HG02885 (cell line): ENCODE measurements around the gene CDK6.
A peak's percentile ranks its signal among the peaks of the same experiment; 100 is the strongest.
"Not testable (repeated sequence)": the region's sequence is repeated elsewhere in the genome, so short reads cannot be mapped to it uniquely, and the experiment has no call there.

ENCODE experiments used
- ATAC-seq: cut with Tn5 transposase; IDR thresholded peaks from one replicate; pipeline ENCODE4 v1.9.1; 2021; ENCODE audit warnings: mild to moderate bottlenecking; ENCODE audit not compliant: unreplicated experiment, poor library complexity

Gene CDK6

GRCh38 chr7:92609921-92610518, 226.4 kb downstream of the CDK6 start:
- ATAC-seq, result no peak

- ATAC-seq, result no peak
Observed at GRCh38 chr7:92608380-92609322, 227.7 kb downstream of the CDK6 start.

DNA sequence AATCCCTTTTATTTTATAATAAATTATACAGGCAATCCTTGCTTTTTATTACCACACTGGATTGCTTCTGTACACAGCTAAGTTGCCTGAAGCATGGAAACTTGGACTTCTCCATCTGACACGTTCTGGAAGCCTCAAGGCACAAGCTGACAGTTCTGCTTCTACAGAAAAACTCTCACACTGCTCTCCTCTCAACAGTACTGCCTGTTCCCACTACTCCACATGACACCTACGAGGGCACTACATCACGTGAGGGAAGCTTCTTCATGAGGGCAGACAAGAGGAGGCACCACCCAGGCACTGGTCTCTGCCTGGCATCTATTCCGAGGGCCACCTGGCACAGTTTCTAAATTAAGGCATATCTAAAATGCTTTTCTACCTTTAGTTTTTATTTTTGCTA, 229.4 kb downstream of the CDK6 start:
- ATAC-seq, result no peak

DNA sequence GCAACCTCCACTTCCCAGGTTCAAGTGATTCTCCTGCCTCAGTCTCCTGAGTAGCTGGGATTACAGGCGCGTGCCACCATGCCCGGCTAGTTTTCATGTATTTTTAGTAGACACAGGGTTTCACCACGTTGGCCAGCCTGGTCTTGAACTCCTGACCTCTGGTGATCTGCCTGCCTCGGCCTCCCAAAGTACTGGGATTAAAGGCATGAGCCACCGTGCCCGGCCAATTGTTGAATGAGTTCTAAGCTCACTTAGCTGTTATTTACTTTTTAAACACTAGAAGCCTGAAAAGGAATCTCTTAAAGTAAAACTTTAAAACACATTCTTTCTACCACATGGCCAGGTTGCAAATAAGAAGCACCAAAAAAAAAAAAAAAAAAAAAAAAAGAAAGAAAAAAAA, 231.9 kb downstream of the CDK6 start:
- not testable (repeated sequence) for ATAC-seq

DNA sequence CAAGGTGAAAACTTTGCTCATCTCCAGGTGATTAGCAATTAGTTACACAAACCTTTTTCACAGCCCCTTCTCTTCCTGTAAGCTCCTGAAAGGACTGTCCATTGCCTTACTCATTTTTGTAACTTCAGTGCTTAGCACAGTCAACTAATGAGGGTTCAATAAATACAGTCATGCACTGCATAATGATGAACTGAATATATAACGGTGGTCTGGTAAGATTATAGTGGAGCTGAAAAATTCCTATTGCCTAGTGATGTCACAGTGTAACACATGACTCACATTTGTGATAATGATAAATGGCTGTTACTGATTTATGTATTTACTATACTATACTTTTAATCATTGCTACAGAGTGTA, 233.3 kb downstream of the CDK6 start:
- ATAC-seq, result no peak

DNA sequence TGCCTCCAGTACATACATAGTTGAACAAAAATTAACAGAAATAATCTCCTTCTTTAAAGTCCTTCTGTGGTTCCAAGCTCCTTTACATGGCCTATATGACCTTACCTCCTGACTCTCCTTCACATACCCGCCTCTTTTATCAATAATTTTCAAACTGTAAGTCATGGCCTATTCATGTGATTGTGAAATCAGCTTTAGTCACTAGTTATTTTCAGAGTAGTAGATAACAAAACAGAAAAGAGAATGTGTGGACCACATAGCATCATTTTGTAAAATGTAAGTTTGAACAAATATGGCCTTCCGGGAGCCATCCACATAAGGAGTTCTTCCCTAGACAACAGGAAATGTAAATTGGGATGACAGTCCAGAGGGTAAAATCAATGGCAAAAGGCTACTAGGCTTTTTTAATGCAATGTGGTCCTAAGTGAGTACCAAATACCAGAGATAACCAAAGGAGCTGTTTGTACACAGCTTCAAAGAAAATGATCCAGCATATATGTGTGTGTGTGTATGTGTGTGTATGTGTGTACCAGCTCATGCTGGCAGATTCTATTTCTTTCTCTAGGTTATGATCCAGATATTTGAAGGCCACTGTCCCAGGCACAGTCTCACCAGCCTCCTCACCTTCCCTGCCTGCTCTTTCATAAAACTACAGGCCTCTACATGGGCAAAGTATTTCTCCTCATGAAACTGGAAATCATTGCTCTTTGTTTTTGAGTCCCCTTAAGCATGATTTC, 233.9 kb downstream of the CDK6 start:
- ATAC-seq, result no peak

GRCh38 chr7:92598310-92598981, 237.9 kb downstream of the CDK6 start:
- ATAC-seq, result peak; percentile 77

GRCh38 chr7:92595281-92595680, 241.1 kb downstream of the CDK6 start:
- ATAC-seq, result no peak

DNA sequence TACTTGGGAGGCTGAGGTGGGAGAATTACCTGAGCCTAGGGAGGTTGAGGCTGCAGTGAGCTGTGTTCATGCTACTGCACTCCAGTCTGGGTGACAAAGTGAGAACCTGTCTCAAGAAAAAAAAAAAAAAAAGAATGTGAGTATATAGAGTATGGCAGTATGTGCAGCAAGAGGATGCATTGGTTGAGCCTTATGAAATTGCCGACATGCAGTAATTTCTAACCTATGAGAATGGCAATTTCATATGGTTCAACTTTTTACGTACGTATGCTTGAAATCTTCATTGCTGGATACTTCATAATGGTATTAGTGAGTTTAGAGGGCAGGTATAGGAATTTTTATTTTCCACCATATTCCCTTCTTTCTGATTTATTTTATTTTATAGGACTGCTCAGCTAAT, 241.6 kb downstream of the CDK6 start:
- no peak for ATAC-seq

GRCh38 chr7:92590711-92591310, 245.6 kb downstream of the CDK6 start:
- ATAC-seq, result no peak

DNA sequence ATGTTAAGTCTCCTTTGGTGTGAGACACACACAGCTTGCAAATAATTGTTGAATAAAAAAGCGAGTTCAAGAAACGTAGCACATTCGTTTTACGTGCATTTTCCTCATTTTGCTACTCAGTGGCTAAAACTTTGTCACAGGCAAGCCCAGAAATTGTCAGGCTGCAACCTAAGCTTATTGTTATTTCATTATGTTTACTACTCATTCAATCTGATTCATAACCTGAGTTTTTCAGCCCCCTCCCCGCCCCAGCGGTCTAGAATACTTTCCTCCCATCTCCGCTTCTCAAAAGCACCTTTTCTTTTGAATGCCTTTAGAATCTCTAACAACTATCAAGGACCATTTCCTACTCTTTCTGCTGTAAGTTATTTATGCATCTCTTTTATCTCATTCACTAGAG, 247.3 kb downstream of the CDK6 start:
- no peak for ATAC-seq

DNA sequence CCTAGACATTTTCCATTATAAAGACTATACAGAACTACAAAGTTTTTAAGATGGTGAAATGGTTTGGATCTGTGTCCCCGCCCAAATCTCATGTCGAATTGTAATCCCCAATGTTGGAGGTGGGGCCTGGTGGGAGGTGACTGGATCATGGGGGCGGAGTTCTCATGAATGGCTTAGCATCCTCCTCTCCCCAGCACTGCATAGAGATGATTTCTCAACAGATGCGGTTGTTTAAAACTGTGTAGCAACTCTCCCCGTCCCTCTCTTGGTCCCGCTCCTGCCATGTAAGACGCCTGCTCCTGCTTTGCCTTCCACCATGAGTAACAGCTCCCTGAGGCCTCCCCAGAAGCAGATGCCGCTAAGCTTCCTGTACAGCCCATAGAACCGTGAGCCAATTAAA, 247.8 kb downstream of the CDK6 start:
- ATAC-seq, result no peak

GRCh38 chr7:92586841-92587240, 249.5 kb downstream of the CDK6 start:
- ATAC-seq, result no peak

- no peak for ATAC-seq
Observed at GRCh38 chr7:92586403-92586802, 250.0 kb downstream of the CDK6 start.

- ATAC-seq, result no peak
Observed at GRCh38 chr7:92584953-92585352, 251.4 kb downstream of the CDK6 start.

DNA sequence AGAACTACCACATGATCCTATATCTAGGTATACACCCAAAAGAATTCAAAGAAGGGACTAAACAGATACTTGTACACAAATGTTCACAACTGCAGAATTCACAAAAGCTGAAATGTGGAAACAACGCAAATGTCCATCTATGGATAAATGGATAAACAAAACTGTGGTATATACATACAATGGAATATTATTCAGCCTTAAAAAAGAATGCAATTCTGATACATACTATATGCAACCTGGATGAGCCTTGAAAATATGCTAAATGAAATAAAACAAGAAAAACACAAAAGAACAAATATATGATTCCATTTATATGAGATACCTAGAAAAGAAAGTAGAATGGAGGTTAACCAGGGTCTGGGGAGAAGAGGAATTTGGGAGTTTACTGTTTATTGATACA, 253.4 kb downstream of the CDK6 start:
- no peak for ATAC-seq

GRCh38 chr7:92576296-92576695, 260.1 kb downstream of the CDK6 start:
- no peak for ATAC-seq

GRCh38 chr7:92569137-92569536, 267.2 kb downstream of the CDK6 start:
- no peak for ATAC-seq

DNA sequence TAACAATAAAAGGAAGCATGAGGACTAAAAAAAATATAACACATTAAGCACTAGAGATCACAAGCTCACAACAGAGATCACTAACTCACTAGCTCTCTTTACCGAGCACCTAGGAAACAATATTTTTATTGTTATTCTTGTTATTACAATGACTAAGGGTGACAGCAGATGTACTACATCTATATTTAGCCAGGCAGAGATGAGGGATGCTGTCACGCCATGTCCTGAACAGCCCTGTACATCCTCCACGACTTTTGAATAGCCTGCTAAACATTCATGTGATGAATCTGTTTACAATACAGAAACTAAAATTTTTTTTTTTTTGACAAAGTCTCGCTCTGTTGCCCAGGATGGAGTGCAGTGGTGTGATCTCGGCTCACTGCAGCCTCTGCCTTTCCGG, 268.9 kb downstream of the CDK6 start:
- ATAC-seq, result no peak

DNA sequence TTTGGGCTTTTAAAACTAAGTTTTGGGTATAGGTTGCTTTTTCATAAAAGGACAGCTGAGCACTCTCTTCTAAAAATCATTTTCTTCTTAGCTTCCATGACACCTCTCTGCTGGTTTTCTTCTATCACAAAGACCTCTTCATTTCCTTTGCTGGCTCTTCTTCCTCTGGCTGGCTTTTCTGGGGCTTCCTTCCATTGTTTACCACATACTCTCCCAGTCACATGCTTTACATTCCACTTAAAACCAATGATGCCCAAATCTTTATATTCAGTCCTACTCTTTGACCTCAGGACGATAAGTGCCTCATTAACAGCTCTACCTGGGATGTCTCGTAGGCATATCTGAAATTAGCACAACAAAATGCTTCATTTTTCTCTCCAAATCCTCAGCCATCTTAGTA, 273.0 kb downstream of the CDK6 start:
- no peak for ATAC-seq
